Activated effector memory CD4-positive, alpha-beta T cell treated with anti-CD3 and anti-CD28 coated beads, Interleukin-2, amount 50 U/mL, for 16 hours (primary cell): ENCODE results near the gene SLCO2A1.

ENCODE experiments used
- DNase-seq: peaks from one replicate; pipeline ENCODE4 v3.0.0-alpha.2; 2020

Gene SLCO2A1

DNA sequence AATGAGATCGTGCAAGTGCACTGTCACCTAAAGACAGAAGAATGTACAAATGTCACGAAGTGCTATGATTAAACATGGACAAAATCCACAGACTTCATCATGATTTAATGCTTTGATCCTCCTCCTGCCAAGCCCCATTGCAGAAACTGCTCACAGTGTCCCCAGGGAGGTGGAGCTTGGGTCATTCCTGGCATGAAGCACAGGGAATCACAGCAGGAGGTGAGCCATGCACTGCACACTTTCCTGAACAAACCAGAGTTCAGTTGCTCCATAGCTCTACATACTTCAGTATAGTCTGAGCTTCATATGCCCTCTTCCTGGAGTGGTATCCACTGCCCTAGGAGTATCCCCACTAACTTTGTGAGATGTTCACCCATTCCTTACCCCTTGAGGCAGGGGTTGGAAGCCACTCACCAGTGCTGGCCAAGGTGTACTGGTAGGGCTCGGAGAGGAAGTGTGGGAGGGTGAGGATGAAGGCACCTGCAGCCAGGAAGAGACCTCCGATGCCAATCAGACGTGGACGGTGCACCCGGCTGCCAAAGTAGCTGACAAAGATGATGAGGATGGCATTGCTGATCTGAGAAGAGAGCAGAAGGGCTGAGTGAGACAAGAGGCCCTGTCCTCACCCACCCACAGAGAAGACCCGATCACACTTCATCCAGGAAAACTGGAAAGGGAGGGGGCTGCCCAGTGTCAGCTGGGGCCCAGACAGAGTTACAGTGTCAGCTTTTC is 56.3 kb downstream of the SLCO2A1 start:
- DNase-seq: no peak

DNA sequence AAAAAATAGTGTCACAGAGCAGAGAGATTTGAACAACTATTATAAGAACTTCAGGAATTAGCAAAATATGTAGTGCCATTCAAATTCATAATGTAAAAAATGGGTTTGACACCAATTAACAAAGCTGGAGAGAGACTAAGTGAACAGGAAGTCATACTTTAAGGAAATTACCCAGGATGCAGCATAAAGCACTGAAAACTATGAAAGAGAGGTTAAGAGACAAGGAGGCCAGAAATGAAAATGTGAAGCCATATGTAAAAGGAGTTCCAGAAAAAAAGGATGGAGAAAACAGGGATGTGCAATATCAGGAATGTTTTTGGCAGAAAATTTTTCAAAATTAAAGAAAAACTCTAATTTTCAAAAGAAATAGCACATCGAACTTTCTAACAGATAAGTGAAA is 57.6 kb downstream of the SLCO2A1 start:
- no peak for DNase-seq

DNA sequence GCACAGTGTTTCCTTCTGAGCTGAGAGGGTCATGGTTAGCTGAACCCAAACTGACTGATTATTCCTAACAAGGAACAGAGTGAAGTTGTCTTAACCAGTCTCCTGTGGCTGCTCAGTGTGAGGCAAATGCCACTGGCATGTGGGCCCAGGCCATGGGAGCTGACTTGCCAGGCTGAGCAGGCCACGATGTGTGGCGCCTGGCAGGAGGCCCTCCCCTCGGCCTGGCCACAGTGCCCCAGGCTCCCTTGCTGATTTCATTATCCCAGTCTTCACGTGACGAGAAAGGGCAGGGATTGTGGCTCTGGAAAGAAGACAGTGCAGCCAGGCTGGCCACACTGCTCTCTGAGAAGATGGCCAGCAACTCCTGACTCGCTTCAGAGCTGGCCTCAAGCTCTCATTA is 58.8 kb downstream of the SLCO2A1 start:
- no peak for DNase-seq

DNA sequence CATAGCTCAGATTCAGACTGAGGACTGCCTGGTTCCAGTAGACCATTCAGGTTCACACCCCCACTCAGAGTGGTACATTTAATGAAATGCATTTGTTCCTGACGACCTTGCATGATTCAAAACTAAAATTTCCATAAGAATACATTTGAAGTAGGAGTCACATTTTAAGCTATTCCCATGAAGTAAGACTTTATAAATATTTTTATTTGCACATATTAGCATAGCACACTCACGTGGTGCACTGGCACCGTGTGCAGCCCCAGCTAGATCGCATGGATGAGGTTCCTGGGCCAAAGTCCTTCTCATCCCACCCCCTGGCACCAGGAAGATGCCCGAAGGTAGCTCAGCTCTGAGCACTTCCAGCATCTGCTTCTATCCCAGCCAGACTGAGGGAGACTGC is 59.4 kb downstream of the SLCO2A1 start:
- DNase-seq: no peak

DNA sequence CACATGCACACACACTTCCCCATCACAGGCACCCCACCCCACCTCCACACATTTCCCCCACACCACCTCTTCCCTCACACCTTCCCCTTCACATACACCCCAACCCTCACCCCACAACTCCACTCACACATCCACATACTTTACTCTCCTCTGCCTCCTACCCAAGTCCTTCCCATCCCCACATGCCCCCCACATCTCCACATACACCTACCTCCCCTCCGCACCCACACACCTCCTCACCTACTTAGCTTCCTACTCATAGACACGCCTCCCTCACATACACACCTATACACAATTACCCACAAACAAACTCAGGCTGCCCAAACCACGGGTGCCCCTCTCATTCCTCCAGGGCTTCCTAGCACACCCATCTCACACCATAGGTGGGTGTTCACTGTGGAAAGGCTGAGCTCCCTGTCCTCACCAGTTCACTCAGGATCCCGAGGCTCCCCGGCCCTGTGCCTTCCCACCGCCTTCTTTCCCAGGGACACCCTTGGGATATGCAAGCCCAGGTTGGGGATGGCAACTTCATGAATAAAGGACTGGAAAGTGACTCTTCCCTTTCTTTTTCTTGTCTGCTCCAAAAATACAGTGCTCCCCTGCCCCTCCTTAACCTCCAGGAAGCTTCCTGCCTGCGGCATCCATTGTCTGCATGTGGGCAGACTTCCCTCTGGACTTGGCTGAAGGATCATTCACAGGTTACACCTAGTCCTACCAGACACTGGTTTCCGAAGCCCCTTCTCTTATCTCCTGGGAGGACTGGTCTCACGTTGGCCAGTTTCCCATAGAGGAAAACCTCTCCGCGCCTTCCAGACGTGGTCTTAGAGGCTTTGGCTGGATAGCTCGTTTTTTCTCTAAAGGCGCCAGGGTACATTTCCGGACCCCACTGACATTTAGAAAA is 61.5 kb downstream of the SLCO2A1 start:
- no peak for DNase-seq

DNA sequence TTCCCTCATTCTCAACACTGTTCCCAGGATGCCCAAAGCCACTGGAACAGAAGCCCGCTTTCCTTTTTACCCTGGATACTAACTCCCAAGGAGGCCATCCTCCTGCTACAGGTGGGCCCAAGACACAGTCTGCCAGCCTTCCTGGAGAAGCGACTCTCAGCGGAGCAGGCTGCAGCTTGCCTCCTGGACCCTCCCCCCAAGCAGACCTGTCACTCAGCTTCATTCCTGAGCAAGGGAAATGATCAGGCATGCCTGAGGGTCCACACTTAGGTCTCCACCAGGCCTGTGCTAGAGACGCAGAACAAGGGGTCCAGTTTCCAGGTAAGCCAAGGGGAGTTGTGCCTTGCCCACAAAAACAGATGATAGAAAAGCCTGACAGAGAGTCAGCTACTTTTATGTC is 62.8 kb downstream of the SLCO2A1 start:
- no peak for DNase-seq

DNA sequence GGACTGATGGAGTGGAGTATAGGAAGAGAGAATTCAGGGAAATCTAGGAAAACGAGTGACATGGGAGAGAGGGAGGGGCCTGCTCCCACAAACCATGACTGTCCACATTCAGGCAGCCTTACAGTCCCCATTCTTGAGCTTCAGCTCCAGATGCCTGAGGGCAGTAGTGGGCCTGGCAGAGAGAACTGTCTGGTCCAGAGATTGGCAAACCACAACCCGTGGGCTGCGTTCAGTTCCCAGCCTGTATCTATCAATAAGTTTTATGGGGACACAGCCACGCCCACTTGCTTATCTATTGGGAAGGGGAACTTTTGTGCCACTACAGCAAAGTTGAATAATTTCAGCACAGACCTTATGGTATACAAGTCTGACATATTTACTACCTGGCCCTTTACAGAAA is 63.8 kb downstream of the SLCO2A1 start:
- no peak for DNase-seq

DNA sequence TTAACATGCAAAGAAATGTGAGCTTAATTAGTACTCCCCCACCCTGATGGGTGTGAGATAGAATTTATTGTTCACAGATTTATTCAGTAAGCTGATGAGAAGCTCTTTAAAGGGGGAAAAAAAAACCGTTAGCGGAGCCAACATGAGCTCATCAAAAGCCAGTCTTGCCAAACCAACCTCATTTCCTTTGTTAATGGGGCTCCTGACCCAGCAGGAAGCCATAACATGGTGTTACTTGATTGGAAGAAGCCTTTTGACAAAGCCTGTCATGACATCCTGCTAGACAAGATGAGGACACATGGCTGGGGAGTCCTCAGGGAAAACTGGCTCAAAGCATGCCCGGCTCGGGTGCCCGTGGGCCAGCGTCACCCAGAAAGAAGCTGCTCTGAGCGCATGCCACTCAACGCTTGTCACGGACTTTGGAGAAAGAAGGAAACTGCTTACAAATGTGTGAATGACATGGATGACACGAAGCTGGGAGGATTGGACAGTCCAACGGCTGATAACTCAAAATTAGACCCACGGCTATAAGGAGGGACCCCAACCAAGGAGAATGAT is 64.6 kb downstream of the SLCO2A1 start:
- DNase-seq: no peak

DNA sequence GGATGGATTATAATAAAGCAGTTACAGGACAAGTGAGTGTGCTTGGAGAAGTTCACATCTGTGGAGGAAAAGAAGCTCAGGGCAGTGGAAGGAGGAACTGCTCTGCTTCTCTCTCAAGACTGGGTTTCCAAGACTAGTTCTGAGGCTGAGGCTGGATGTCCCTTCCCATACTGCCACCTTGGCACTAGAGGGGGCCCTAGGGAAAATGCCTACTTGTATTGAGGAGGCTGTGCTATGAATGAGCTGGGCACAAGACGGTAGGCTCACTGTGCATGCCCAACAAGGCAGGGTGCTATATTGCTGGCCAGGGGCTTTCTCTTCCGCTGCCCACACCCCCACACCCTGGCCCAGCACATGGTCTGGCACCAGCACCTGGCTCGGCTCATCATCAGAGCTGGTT is 65.2 kb downstream of the SLCO2A1 start:
- peak; percentile 17 for DNase-seq

DNA sequence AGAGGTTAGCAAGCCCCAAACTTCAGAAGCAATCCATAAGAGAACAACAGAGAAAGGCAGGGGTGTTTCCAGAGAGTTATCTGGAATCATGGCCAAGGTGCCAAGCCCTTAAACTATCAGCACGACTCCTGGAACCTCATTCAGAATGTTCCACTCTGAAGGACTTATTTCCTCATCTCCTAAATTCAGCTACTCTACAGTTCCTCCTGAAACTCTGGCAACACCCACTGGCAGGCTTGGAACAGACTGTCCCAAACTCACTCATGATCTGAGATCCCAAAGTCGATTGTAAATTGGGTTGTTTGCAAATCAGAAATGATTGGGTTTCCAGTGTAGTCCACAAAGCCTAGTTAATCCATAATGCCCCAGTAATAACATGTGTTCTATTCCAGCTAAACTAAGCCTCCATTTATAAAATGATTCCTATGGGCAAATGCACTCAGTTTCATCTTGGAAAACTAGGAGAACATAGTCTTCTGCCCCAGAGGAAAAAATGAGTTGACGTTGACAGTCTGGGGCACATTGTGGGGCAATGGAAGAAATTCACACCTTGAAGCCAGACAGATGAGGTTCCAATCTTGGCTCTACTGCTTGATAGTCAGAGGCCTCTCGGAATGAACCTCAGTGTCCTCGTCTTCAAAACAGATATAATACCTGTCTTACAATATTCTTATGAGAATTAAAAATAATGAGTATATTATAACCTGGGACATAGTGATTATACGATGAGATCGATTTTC is 65.9 kb downstream of the SLCO2A1 start:
- no peak for DNase-seq

DNA sequence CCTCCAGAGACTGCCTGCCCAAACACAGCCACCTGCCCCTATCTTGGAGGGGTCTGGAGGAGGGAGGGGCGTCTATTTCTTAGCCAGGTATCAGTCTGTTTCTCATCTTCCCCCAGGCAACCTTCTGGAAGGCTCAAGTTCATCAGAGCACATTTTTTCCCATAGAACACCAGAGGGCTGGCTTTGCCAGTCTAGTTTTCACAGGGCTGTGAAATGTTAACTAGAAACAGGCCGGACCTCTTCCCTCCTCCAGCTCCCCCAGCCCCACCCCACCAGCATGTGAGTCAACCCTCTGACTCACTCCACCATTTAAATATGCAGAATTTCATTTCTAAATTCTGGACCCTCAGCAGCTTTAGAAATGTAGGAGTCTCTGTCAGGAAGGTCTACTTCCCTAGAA is 66.9 kb downstream of the SLCO2A1 start:
- peak; percentile 19 for DNase-seq

DNA sequence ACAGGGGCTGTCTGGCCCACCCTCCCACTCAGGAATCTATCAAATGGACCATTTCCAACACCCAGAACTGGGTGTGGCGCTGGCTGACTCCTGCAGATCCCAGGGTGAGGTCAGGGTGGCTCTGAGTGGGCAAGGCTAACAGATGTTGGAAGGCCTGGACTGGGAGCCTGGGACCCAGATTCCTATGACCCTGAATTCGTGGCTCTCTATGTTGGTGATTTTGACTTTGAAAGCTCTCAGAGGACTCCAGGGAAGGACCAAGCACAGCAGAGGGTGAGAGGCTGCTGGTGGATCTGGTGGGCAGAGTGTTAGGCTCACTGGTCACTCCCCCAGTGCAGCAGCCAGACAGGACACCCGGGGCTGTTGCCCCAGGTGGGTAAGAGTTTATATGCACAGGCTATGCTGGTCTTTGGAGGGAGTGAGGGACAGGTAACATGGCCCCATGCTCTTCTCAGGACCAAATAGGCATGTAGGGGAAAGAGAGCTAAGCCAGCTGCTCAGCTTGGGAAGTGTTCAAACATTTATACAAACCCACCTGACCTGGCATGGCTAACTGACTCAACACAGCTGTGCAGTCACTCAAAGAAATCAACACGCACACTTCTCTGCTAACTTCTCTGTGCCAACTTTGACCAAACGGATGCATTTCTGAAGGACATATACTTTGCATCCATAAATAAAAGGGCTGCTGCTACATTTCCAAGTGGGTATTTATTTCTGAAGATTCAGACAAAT is 71.5 kb downstream of the SLCO2A1 start:
- no peak for DNase-seq

DNA sequence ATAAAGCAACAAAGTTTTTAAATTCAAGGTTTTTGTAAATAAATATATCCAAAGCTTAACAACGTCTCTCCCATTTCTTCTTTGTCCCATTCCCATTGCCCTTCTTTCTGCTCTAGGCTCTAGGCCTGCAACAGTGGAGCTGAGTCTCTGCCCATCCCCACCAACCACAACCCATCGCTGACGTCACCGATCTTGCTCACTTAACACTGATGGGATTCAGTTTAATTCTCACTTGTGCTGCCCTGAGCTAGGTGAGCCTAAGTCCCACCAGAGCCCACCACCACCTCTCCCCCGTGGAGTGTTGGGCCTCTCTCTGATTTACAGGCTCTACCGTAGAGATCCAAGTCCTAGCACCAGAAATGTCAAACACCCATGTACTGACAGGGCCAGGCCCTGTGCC is 72.7 kb downstream of the SLCO2A1 start:
- DNase-seq: no peak

DNA sequence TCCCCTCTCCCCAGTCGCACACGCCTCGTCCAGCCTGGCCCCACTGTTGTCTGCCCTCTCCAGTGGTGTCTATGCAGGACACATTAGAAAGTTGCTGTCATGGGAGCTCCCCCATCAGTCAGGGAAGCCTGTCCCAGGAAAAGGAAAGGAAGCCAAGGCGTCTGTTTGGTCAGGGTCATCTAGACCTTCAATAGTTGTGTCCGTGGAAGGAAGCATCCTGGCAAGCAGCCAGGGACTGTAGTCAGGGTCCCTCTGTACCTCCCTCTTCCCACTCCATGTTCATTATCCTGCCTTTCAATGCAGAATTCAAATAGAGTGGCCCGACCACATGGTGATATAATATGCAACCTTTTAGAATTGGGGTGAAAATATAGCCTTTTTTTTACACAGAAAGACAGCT is 73.4 kb downstream of the SLCO2A1 start:
- no peak for DNase-seq

DNA sequence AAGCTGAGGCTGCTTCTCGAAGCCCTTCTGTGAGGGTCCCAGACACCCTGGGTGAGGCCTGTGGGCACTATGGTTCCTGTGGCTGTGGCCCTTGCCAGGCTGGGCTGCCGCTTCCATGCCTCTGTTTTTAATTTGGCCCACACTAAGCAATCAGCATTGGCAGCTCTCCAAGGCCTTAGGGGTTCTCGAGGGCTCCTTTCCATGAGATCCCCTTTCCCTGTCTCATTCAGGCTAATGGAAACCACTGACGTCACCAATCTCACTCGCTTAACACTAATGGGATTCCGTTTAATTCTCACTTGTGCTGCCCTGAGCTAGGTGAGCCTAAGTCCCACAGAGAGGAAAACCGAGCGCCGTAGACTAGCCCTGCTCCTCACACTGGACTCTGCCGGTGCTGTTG is 73.8 kb downstream of the SLCO2A1 start:
- no peak for DNase-seq

DNA sequence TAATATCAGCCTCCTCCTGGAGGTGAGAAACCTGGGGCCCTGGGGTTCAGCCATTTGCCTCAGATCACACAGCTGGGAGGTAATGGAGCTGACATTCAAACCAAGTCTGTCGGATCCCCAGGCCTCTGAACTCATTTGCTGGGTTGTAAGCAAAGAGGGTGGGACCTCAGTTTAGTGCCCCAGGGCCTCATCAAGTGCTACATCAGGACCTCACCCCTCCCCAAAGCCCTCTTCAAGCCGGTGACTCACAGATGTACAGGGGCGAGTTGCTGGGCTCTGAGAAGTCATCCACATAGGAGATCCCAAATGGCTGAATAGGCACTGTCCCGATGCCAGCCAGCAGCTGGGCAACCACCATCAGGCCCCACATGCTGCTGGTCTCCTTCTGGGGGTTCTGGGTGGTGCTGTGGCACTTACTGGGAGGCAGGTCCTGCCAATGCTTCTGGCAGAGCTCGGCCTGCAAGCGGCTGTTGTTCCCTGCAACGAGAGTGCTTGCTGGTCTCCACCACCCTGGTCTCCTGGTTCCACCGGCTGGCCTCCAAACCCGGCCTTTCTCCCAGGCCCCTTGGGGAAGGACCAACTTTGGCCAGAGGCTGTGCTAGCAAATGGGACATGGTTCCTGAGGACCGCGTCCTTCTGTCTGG is 74.9 kb downstream of the SLCO2A1 start:
- DNase-seq: no peak

DNA sequence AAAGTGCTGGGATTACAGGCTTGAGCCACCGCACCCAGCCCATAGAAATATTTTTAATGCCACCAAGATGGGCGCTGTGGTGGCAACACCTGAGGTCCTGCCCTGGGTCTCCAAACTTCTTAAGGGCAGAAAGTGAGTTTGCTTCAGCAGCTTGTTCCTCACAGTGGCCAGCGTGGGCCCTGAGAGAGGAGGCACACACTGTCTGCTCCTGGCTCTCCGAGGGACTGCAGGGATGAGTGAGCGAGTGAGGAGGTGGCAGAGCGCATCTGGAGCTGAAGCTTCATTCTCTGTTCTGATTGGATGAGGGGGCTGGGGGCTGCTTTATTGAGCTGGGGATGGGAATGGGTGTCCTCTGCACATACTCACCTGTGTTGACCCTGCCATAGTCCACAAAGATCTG is 76.4 kb downstream of the SLCO2A1 start:
- no peak for DNase-seq

DNA sequence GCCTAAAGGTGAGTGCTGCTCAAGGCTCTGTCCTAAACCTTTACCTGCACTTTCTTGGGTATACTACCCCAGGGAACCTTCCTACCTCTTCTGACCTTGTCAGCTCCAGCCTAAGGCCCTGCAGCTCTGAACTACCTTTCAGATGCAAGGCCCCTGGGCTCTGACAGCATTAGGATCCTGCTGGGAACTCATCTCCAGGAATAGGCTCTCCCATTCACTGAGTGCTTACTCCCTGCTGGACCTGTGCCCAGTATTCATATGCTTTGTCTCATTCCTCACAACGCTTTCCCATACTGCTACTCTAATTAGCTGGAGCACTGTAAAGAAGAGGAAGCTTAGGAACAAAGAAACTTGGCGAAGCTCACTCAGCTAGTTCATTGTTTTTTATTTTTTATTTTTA is 80.3 kb downstream of the SLCO2A1 start:
- DNase-seq: no peak

DNA sequence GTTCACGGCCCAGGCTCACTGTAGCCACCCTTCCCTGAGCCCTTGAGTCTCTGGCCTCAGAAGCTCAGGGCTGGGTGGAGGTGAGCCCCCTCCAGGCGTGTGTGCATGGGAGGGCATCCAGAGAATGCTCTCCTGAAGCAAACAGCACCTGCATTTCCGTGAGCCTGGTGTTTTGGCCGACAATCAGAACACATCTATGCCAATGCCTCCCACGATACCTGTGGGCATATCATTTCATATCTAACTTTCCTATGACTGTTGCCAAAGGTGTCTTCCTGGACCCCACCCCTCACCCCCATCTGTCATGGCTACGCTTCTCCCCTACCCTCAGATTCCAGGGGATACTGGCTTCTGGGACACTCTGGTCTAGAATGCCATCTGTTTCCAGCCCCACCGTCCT is 80.7 kb downstream of the SLCO2A1 start:
- no peak for DNase-seq

DNA sequence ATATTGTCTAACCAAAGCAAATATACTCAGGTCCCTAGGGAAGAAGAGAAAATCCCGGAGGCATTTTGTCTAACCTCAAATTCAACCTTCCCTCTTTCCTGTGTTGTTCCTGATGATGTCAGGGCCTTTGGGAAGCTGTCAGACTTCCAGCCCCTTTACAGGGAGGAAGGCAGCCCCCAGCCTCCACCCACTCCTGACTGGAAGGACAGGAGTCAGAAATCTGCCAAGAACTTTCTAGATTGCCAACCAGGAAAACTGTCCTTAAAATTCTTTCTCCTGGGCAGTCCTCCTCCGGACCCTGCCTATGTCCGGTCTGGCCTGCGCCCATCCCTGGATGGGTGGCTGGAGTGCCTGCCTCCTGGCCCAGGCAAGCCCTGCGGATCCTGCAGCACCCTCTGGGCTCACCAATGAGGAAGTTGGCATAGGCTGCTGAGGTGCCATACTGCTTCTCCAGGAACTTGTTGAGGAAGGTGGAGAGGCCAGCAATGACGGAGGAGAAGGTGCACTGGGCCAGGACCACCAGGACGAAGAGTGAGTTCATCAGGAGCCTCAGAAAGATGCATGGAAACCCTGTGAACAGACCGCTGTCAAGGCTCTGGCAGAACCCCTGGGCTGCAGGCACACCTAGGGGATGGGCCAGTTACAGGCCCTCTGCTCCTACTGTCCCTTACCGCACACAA is 81.5 kb downstream of the SLCO2A1 start:
- no peak for DNase-seq

DNA sequence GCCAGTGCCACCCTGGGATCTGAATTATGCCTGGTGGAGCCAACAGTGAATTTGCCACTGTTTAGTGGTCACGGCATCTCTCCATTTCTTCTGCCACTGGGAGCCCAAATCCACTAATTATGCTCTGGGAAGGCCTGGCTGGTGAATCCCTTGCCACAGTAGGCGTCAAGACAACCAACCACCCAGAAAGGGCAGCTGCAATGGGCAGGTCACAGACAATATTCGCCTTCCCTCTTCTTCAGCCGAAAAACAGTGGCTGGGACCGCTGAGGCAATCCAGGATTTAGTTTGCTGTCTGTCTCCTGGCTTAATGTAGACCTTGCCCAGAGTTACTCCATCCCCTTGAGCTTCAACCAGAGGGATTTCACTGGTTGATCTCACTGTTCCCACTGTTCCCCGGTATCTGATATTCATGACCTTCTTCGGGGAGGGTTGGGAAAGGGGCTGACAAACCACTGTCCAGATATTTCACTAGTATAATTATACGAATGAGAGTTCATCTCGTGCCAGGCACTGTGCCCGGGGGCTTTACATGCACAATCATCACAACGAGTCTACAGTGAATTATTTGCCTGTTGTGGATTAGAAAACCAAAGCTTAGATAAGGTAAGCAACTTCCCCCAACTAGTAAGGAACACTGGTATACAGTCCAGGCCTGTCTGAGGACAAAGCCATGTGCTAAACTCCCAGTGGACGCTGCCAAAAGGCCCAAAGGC is 84.2 kb downstream of the SLCO2A1 start:
- DNase-seq: no peak
